ENCODE measurements around the gene HCAR3. TPM values are rescaled to one million over a fixed set of nuclear protein-coding genes. Genes with fewer than 3 reads are reported as not detected.

The HCAR3 gene
- total and polyA plus RNA-seq, 2 donors (not counting 1 experiment from before 2014, with no cell fraction given), result under 0.01 TPM; not detected in 1

DNA sequence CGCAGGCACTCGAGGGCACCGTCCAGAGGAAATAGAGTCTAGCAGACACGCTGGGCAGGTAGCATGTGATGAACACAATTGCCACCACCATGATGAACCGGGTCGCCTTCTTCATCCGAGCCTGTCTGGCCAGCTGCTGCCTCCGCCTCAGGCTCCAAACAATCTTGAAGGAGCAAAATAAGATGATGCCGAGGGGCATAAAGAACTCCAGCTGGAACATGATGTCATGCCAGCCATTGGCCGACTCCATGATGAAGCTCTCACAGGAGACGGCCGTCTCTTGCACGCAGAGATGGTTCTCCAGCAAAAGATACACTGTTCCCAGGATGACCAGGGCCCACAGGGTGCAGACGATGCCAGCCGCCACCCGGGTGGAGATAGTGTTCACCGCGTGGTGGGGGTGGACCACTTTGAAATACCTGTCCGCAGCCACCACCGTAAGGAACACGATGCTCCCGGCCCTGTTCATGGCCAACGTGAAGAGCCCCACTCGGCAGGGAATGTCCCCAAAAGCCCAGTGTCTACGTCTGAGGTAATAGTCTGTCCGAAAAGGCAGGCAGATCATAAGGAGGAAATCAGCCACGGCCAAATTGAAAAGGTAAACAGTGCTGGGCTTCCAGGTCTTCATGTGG is 13.1 kb upstream of the HCAR3 start:
- no peaks in the 10 kb centered on the region for H3K36me3 ChIP-seq (ENCODE audit: control insufficient read depth, insufficient read depth, low read length)
- H3K4me1 ChIP-seq (ENCODE audit: control insufficient read depth, extremely low read depth, insufficient read depth, low read length), result no peaks in the 10 kb centered on the region
- H3K27me3 ChIP-seq (ENCODE audit: control insufficient read depth, insufficient read depth, low read length), result no peaks in the 10 kb centered on the region
- no peaks in the 10 kb centered on the region for H4K20me1 ChIP-seq (ENCODE audit: control insufficient read depth, extremely low read depth, insufficient read depth, low read length)
- H3K27ac ChIP-seq (ENCODE audit: insufficient read depth, low read length), result no peak overlapping the region
- H3K9me3 ChIP-seq (ENCODE audit: control insufficient read depth, insufficient read depth, low read depth, low read length), result no peaks in the 10 kb centered on the region
- no peaks in the 10 kb centered on the region for H3K79me2 ChIP-seq (ENCODE audit: control insufficient read depth, insufficient read depth, low read length)
- no peak for DNase-seq (ENCODE audit: low read depth in 2 of 2)
- no peak overlapping the region for H3K4me3 ChIP-seq (replicated peaks in 1 of 4; ENCODE audit: control extremely low read depth in 1 of 4, insufficient read depth in 1 of 4, low read depth in 3 of 4, low read length in 4 of 4)
- no peak for TF ChIP-seq EZH2 (IDR thresholded peaks at IDR 0.05; ENCODE audit: low read length, missing control alignments)
- TF ChIP-seq, protein P1, sequence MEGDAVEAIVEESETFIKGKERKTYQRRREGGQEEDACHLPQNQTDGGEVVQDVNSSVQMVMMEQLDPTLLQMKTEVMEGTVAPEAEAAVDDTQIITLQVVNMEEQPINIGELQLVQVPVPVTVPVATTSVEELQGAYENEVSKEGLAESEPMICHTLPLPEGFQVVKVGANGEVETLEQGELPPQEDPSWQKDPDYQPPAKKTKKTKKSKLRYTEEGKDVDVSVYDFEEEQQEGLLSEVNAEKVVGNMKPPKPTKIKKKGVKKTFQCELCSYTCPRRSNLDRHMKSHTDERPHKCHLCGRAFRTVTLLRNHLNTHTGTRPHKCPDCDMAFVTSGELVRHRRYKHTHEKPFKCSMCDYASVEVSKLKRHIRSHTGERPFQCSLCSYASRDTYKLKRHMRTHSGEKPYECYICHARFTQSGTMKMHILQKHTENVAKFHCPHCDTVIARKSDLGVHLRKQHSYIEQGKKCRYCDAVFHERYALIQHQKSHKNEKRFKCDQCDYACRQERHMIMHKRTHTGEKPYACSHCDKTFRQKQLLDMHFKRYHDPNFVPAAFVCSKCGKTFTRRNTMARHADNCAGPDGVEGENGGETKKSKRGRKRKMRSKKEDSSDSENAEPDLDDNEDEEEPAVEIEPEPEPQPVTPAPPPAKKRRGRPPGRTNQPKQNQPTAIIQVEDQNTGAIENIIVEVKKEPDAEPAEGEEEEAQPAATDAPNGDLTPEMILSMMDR (conservative IDR thresholded peaks at IDR 0.05 in 1 of 2, IDR thresholded peaks at IDR 0.05 in 1 of 2; ENCODE audit: low read depth in 1 of 2, low read length in 2 of 2), result no peak
- no peak overlapping the region for H2AFZ ChIP-seq (ENCODE audit: low read length)
- no peak overlapping the region for H3K9ac ChIP-seq (ENCODE audit: insufficient read depth, low read length)
- no peak overlapping the region for H3K4me2 ChIP-seq (ENCODE audit: extremely low read depth, insufficient read depth, low read length)

DNA sequence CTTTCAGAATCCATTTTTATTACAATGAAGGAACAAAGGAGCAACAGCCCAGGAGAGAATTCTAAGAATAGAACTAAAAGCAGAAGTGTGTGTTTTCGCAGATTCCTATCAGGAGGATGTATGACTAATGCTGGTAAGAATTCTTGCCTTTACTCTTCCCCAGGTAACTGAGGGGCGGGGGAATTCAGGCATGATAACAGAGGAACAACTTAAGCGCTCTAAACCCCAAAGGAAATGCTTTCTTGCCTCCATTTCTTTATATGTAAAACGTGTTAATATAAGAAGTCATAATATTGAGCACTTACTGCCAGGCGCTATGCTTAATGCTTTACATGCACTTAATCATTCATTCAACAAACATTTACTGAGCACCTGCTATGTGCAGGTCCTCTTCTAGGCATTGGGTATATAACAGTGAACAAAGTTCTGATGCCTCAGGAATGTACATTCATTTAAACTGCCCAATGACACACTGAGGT is 9.5 kb upstream of the HCAR3 start:
- Histone ChIP-seq H3K79me2 (ENCODE audit: control insufficient read depth, insufficient read depth, low read length) (no peaks in the 10 kb centered on the region), H3K36me3 (ENCODE audit: control insufficient read depth, insufficient read depth, low read length) (no peaks in the 10 kb centered on the region), H3K9me3 (ENCODE audit: control insufficient read depth, insufficient read depth, low read depth, low read length) (no peaks in the 10 kb centered on the region), H2AFZ (ENCODE audit: low read length) (no peak overlapping the region), H3K27me3 (ENCODE audit: control insufficient read depth, insufficient read depth, low read length) (no peaks in the 10 kb centered on the region), H3K4me2 (ENCODE audit: extremely low read depth, insufficient read depth, low read length) (no peak overlapping the region), H3K4me1 (ENCODE audit: control insufficient read depth, extremely low read depth, insufficient read depth, low read length) (no peaks in the 10 kb centered on the region), H3K9ac (ENCODE audit: insufficient read depth, low read length) (no peak overlapping the region), H3K4me3 (replicated peaks in 1 of 4; ENCODE audit: control extremely low read depth in 1 of 4, insufficient read depth in 1 of 4, low read depth in 3 of 4, low read length in 4 of 4) (no peak overlapping the region), H3K27ac (ENCODE audit: insufficient read depth, low read length) (no peak overlapping the region), H4K20me1 (ENCODE audit: control insufficient read depth, extremely low read depth, insufficient read depth, low read length) (no peaks in the 10 kb centered on the region)
- DNase-seq (ENCODE audit: low read depth in 2 of 2), result peak in 1 of 2 donors; percentile 63
- TF ChIP-seq, protein P1 (conservative IDR thresholded peaks at IDR 0.05 in 1 of 2, IDR thresholded peaks at IDR 0.05 in 1 of 2; ENCODE audit: low read depth in 1 of 2, low read length in 2 of 2), result no peak
- no peak for TF ChIP-seq EZH2 (IDR thresholded peaks at IDR 0.05; ENCODE audit: low read length, missing control alignments)

DNA sequence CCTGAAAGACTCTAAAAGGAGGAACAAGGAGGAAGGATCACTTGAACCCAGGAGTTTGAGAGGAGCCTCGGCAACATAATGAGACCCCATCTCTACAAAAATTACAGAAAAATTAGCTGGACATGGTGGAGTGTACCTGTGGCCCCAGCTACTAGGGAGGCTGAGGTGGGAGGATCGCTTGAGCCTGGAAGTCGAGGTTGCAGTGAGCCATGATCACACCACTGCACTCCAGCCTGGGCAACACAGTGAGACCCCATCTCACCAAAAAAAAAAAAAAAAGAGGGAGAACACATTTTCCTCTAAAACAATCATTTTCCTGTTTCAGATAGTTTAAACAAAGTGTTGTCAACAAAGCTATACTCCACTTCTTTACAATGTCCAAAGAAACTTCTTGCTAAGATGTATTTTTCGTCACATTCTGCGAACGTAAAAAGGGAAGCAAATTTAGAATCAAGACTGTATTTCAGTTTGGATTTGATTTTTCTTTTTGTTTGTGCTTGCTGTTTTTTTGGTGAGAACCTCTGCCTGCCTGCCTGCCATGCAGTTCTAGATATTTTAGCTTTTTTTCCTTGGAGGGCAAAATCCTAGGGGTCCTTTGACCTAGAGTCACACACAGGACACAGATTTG is 9.0 kb upstream of the HCAR3 start:
- TF ChIP-seq, protein P1 (conservative IDR thresholded peaks at IDR 0.05 in 1 of 2, IDR thresholded peaks at IDR 0.05 in 1 of 2; ENCODE audit: low read depth in 1 of 2, low read length in 2 of 2), result no peak
- no peak for TF ChIP-seq EZH2 (IDR thresholded peaks at IDR 0.05; ENCODE audit: low read length, missing control alignments)

More for the DNA sequence above, 9.0 kb upstream of the HCAR3 start:
- no peaks in the 10 kb centered on the region for H3K9me3 ChIP-seq (ENCODE audit: control insufficient read depth, insufficient read depth, low read depth, low read length)
- no peak for DNase-seq (ENCODE audit: low read depth in 2 of 2)
- no peak overlapping the region for H3K4me2 ChIP-seq (ENCODE audit: extremely low read depth, insufficient read depth, low read length)
- H2AFZ ChIP-seq (ENCODE audit: low read length), result no peak overlapping the region
- H3K4me3 ChIP-seq (replicated peaks in 1 of 4; ENCODE audit: control extremely low read depth in 1 of 4, insufficient read depth in 1 of 4, low read depth in 3 of 4, low read length in 4 of 4), result no peak overlapping the region
- no peaks in the 10 kb centered on the region for H3K4me1 ChIP-seq (ENCODE audit: control insufficient read depth, extremely low read depth, insufficient read depth, low read length)
- H3K27me3 ChIP-seq (ENCODE audit: control insufficient read depth, insufficient read depth, low read length), result no peaks in the 10 kb centered on the region
- no peaks in the 10 kb centered on the region for H3K79me2 ChIP-seq (ENCODE audit: control insufficient read depth, insufficient read depth, low read length)
- H4K20me1 ChIP-seq (ENCODE audit: control insufficient read depth, extremely low read depth, insufficient read depth, low read length), result no peaks in the 10 kb centered on the region
- H3K9ac ChIP-seq (ENCODE audit: insufficient read depth, low read length), result no peak overlapping the region
- H3K27ac ChIP-seq (ENCODE audit: insufficient read depth, low read length), result no peak overlapping the region
- no peaks in the 10 kb centered on the region for H3K36me3 ChIP-seq (ENCODE audit: control insufficient read depth, insufficient read depth, low read length)
